Measurements from ENCODE around the gene ARHGAP29. TPM values are rescaled to one million over a fixed set of nuclear protein-coding genes. Genes with fewer than 3 reads are reported as not detected.

Gene ARHGAP29
- total and polyA plus RNA-seq, 2 of the 8 experiments (the other 6 are each of a cell fraction or from before 2014, with no cell fraction given) = 0.57 to 3.2 TPM

DNA sequence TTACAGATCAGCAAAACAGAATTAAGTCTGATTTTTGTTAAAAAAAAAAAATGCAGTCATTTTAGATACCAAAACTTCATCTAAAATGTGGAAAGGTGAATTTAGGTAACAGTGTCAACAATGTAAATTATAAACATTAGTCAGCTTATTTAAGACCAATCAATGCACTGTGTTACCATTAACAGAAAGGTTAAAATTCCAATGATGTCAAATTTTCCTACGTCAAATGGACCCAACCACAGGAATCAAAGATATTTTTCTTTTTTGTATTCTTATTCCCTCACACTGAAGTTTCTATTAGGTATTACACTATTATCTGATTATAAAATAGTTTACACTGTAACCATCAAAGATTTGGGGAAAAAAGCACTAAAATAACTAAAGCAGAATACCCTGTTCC is 6.5 kb downstream of the ARHGAP29 start:
- H3K9me3 ChIP-seq (ENCODE audit: insufficient read depth in 2 of 2, low read depth in 1 of 2, low read length in 1 of 2) = no peaks in the 10 kb centered on the region
- H3K9ac ChIP-seq (replicated peaks in 1 of 4; ENCODE audit: extremely low read depth in 1 of 4, low read depth in 3 of 4, low read length in 3 of 4) = no peak overlapping the region
- no peak overlapping the region for H4K91ac ChIP-seq (replicated peaks; ENCODE audit: insufficient read length, low read length)
- DNase-seq (ENCODE audit: low read depth in 1 of 2, low spot score in 2 of 2) = no peak
- no peaks in the 10 kb centered on the region for H3K23me2 ChIP-seq (ENCODE audit: low read depth, low read length)
- POLR2A ChIA-PET (ENCODE audit: partially characterized antibody) = no interaction called here
- no peaks in the 10 kb centered on the region for H3K4me1 ChIP-seq (replicated peaks in 1 of 4; ENCODE audit: control insufficient read depth in 3 of 4, insufficient read depth in 4 of 4, low read length in 3 of 4)
- no peak overlapping the region for H2BK120ac ChIP-seq (replicated peaks; ENCODE audit: low read depth, low read length)
- no peak overlapping the region for H2AFZ ChIP-seq (ENCODE audit: low read length)
- no peak overlapping the region for H3K4me2 ChIP-seq (ENCODE audit: insufficient read depth in 1 of 2, low read depth in 2 of 2, low read length in 2 of 2)
- CTCF ChIA-PET (ENCODE audit: partially characterized antibody) = interaction anchor here (0.8 to 1.0 kb wide), 2 partner anchors 163 to 169 kb away, joined by 3 read pairs; no protein-coding TSS in a partner anchor
- H2BK5ac ChIP-seq (ENCODE audit: low read depth, low read length) = no peak overlapping the region
- no peaks in the 10 kb centered on the region for H3K36me3 ChIP-seq (ENCODE audit: control insufficient read depth in 2 of 4, insufficient read depth in 4 of 4, low read length in 3 of 4)
- H3K23ac ChIP-seq (ENCODE audit: insufficient read length) = no peak overlapping the region
- no peak overlapping the region for H4K8ac ChIP-seq (ENCODE audit: extremely low read depth, insufficient read depth, low read length)
- no peak overlapping the region for H2BK15ac ChIP-seq (ENCODE audit: low read length)
- H3K4me3 ChIP-seq (ENCODE audit: extremely low read depth in 1 of 4, insufficient read depth in 2 of 4, low read depth in 3 of 4, low read length in 4 of 4) = no peak overlapping the region
- H3K79me2 ChIP-seq (ENCODE audit: control insufficient read depth in 1 of 2, insufficient read depth in 2 of 2, low read length in 2 of 2) = no peaks in the 10 kb centered on the region
- FAIRE-seq = no peak
- H3K56ac ChIP-seq (replicated peaks; ENCODE audit: insufficient read length, low read depth, low read length) = no peak overlapping the region
- H3K18ac ChIP-seq (ENCODE audit: extremely low read depth, low read length) = no peak overlapping the region
- H2BK12ac ChIP-seq (ENCODE audit: low read depth, low read length) = no peak overlapping the region
- no peaks in the 10 kb centered on the region for H3K79me1 ChIP-seq (ENCODE audit: low read depth, low read length)
- H3K14ac ChIP-seq (ENCODE audit: insufficient read length) = no peak overlapping the region
- no peak overlapping the region for H3K4ac ChIP-seq (replicated peaks; ENCODE audit: insufficient read length, low read depth, low read length)
- H4K5ac ChIP-seq (ENCODE audit: insufficient read length, low read depth, low read length) = no peak overlapping the region
- H2AK5ac ChIP-seq (ENCODE audit: low read depth, low read length) = no peak overlapping the region
- H3K27ac ChIP-seq (ENCODE audit: low read depth, low read length) = no peak overlapping the region
- no peak overlapping the region for H2BK20ac ChIP-seq (ENCODE audit: low read length)
- 81% methylated on average over 1 of the region's 1 CpG; no CpG with 5 or more reads in 1 of the 2 experiments for WGBS, 2 experiments (ENCODE audit: extremely low coverage in 1 of 2, insufficient coverage in 1 of 2, insufficient read length in 1 of 2, insufficient replicate concordance in 2 of 2, low coverage in 1 of 2, low lambda C conversion rate in 2 of 2, missing lambda C conversion rate in 1 of 2)
- no peaks in the 10 kb centered on the region for H4K20me1 ChIP-seq (replicated peaks in 1 of 2; ENCODE audit: control insufficient read depth in 1 of 2, insufficient read depth in 2 of 2, low read length in 2 of 2)
- peaks cover 3 to 9% (median 8%) of the 10 kb centered on the region in 4 experiments for H3K27me3 ChIP-seq (replicated peaks in 1 of 4; ENCODE audit: control insufficient read depth in 3 of 4, extremely low read depth in 1 of 4, insufficient read depth in 3 of 4, low read length in 3 of 4)
- TF ChIP-seq NANOG (IDR thresholded peaks at IDR 0.05; ENCODE audit: insufficient read depth, low read depth, low read length, poor library complexity, severe bottlenecking) (no peak), CBX8 (IDR thresholded peaks at IDR 0.05; ENCODE audit: borderline replicate concordance, low read depth, low read length) (no peak), ASH2L (IDR thresholded peaks at IDR 0.05; ENCODE audit: low read length) (no peak), EGR1 (IDR thresholded peaks at IDR 0.05; ENCODE audit: borderline replicate concordance, low read depth, low read length) (no peak), SUZ12 (IDR thresholded peaks at IDR 0.05; ENCODE audit: low read length) (no peak), POU5F1 (IDR thresholded peaks at IDR 0.05; ENCODE audit: low read depth, low read length) (no peak), KDM4A (IDR thresholded peaks at IDR 0.05; ENCODE audit: low read depth, low read length, severe bottlenecking) (no peak), RXRA (IDR thresholded peaks at IDR 0.05; ENCODE audit: insufficient read depth, low read depth, low read length) (no peak), PHF8 (conservative IDR thresholded peaks at IDR 0.05; ENCODE audit: low read depth, low read length) (no peak), CTBP2 (IDR thresholded peaks at IDR 0.05; ENCODE audit: borderline replicate concordance, insufficient read depth, insufficient read length, low read length) (no peak), NRF1 (IDR thresholded peaks at IDR 0.05; ENCODE audit: low read depth, low read length) (no peak), TEAD4 (IDR thresholded peaks at IDR 0.05; ENCODE audit: low read depth, low read length) (no peak)
